Chondrocyte (in vitro differentiated cells): ENCODE data around the gene C15orf62. TPM values are rescaled to one million over a fixed set of nuclear protein-coding genes. Genes with fewer than 3 reads are reported as not detected.

Experiments used
- DNase-seq: peaks from one replicate; pipeline ENCODE4 v3.0.0; 2021; ENCODE audit warnings: mixed read lengths, low spot score
- H3K27ac Mint-ChIP-seq: one replicate; pipeline ENCODE4 v1.8.0; 2021; ENCODE audit warnings: mild to moderate bottlenecking, moderate library complexity, mixed read lengths; ENCODE audit not compliant: unreplicated experiment
- H3K27me3 Mint-ChIP-seq: 2 replicates; pipeline ENCODE4 v1.8.0; 2021; ENCODE audit warnings: low read depth, mixed read lengths
- H3K36me3 Mint-ChIP-seq: 2 replicates; pipeline ENCODE4 v1.8.0; 2021; ENCODE audit warnings: low read depth, mixed read lengths
- H3K4me1 Mint-ChIP-seq: 2 replicates; pipeline ENCODE4 v1.8.0; 2021; ENCODE audit warnings: low read depth, mild to moderate bottlenecking, mixed read lengths
- H3K4me3 Mint-ChIP-seq: one replicate; pipeline ENCODE4 v1.8.0; 2021; ENCODE audit warnings: mild to moderate bottlenecking, moderate library complexity, mixed read lengths; ENCODE audit not compliant: unreplicated experiment
- H3K9me3 Mint-ChIP-seq: 2 replicates; pipeline ENCODE4 v1.8.0; 2021; ENCODE audit warnings: low read depth, mixed read lengths
- total RNA-seq: library from RNA; stranded (reverse); gene quantifications from 3 replicates; pipeline ENCODE4 v1.2.1, GENCODE V29; 2021
- TF ChIP-seq, protein P1 (sequence below): fragments of 200-600 bp; sonication (generic); IDR thresholded peaks from 2 replicates; pipeline ENCODE4 v1.5.0; 2021; ENCODE audit warnings: antibody characterized with exemption, mild to moderate bottlenecking, moderate library complexity

C15orf62 gene
- total RNA-seq, 1 donor from 2014 or later: 0.12 TPM

DNA sequence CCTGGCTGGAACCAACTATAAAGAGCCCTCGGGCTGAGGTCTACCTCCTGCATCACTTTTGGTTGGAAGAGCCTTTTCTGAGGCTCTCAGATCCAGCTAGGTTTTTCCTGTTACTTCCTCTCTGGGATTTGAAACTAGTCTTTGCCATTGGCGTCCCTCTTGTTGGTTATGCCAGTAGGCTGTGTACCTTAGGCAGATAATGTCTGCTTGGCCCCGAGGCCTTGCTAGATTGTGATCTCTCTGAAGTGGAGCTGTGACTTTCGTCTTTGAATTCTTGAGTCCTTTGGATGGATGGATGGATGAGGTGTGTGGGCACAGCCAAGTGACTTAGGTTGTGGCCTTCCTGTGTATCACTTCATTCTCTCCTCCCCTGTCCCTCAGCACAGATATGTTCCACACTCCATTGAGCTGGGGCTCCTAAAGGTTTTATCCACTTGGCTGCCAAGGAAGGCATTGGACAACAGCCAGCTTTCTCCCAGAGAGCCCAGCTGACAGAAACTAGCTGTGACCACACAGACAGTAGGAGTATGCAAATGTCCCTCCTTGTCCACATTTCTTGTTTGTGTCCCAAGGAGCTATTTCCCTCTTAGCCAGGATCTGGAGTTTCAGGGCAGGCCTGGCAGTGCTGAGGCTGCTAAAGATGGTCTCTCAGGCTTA, 45.4 kb downstream of the C15orf62 start:
- Mint-ChIP-seq H3K4me3 (no peak overlapping the region), H3K27me3 (peaks cover 1% of the 10 kb centered on the region), H3K4me1 (peaks cover 4% of the 10 kb centered on the region), H3K27ac (no peak overlapping the region), H3K36me3 (peaks cover 13% of the 10 kb centered on the region), H3K9me3 (no peaks in the 10 kb centered on the region)
- no peak for DNase-seq
- TF ChIP-seq, protein P1, sequence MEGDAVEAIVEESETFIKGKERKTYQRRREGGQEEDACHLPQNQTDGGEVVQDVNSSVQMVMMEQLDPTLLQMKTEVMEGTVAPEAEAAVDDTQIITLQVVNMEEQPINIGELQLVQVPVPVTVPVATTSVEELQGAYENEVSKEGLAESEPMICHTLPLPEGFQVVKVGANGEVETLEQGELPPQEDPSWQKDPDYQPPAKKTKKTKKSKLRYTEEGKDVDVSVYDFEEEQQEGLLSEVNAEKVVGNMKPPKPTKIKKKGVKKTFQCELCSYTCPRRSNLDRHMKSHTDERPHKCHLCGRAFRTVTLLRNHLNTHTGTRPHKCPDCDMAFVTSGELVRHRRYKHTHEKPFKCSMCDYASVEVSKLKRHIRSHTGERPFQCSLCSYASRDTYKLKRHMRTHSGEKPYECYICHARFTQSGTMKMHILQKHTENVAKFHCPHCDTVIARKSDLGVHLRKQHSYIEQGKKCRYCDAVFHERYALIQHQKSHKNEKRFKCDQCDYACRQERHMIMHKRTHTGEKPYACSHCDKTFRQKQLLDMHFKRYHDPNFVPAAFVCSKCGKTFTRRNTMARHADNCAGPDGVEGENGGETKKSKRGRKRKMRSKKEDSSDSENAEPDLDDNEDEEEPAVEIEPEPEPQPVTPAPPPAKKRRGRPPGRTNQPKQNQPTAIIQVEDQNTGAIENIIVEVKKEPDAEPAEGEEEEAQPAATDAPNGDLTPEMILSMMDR: no peak

DNA sequence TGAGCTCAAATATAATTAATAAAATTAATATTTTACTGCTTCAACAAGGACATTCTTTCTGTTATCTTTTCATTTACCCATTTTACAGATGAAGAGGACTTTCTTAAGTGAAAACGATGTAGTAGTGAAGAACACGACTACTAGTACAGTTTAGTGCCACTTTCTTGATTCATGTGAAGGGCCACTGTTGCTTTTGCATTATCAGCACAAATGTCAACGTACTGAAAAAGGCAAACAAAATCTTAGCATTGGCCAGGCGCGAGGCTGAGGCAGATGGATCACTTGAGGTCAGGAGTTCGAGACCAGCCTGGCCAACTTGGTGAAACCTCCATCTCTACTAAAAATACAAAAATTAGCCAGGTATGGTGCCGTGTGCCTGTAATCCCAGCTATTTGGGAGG, 49.3 kb downstream of the C15orf62 start:
- TF ChIP-seq, protein P1: no peak
- no peak for DNase-seq
- peaks cover 4% of the 10 kb centered on the region for H3K36me3 Mint-ChIP-seq
- no peaks in the 10 kb centered on the region for H3K9me3 Mint-ChIP-seq
- H3K27me3 Mint-ChIP-seq: peaks cover 1% of the 10 kb centered on the region
- H3K4me3 Mint-ChIP-seq: no peak overlapping the region
- H3K4me1 Mint-ChIP-seq: peaks cover 4% of the 10 kb centered on the region
- no peak overlapping the region for H3K27ac Mint-ChIP-seq

DNA sequence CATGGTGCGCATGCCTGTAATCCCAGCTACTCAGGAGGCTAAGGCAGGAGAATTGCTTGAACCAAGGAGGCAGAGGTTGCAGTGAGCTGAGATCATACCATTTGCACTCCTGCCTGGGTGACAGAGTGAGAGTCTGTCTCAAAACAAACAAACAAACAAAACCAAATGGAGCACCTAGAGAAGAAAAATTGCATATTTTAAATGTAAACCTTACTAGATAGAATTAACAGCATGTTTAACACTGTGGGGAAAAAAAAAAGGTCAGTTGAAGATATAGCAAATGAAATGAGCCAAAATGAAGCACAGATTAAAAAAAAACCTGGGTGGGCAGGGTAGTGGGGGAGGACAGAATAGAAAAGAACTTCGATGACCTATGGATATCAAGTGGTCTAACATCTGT, 51.4 kb downstream of the C15orf62 start:
- peaks cover 1% of the 10 kb centered on the region for H3K27me3 Mint-ChIP-seq
- H3K36me3 Mint-ChIP-seq: no peaks in the 10 kb centered on the region
- no peak overlapping the region for H3K27ac Mint-ChIP-seq
- H3K4me1 Mint-ChIP-seq: peaks cover 3% of the 10 kb centered on the region
- no peak for DNase-seq
- no peaks in the 10 kb centered on the region for H3K9me3 Mint-ChIP-seq
- no peak overlapping the region for H3K4me3 Mint-ChIP-seq
- TF ChIP-seq, protein P1: no peak

Other genes starting within 250 kb of the C15orf62 start
- gene CCDC32, start 204.9 kb upstream of the C15orf62 start, total RNA-seq: 16.7 to 22.5 TPM (median 21.2 TPM) in 3 replicates
- gene RPUSD2, start 200.7 kb upstream of the C15orf62 start, total RNA-seq: 7.7 to 10.9 TPM (median 10.2 TPM) in 3 replicates
- gene KNL1, start 175.7 kb upstream of the C15orf62 start, total RNA-seq: 4.7 to 6.0 TPM (median 5.5 TPM) in 3 replicates
- 6.9 to 13.0 TPM (median 9.4 TPM) in 3 replicates for gene RAD51, start 74.8 kb upstream of the C15orf62 start, total RNA-seq
- 27.5 to 30.1 TPM (median 28.8 TPM) in 3 replicates for gene RMDN3, start 14.7 kb upstream of the C15orf62 start, total RNA-seq
- gene GCHFR, start 5.9 kb upstream of the C15orf62 start, total RNA-seq: 1.6 to 2.4 TPM (median 1.9 TPM) in 3 replicates
- 15.5 to 22.5 TPM (median 15.8 TPM) in 3 replicates for gene ZFYVE19, start 37.1 kb downstream of the C15orf62 start, total RNA-seq
- gene DNAJC17, start 37.5 kb downstream of the C15orf62 start, total RNA-seq: 26.4 to 31.8 TPM (median 29.1 TPM) in 3 replicates
- gene PPP1R14D, start 58.7 kb downstream of the C15orf62 start, total RNA-seq: not detected in 3 replicates
- gene SPINT1, start 74.1 kb downstream of the C15orf62 start, total RNA-seq: 0.87 to 2.0 TPM (median 0.87 TPM) in 3 replicates
- gene RHOV, start 104.3 kb downstream of the C15orf62 start, total RNA-seq: 0.12 to 0.31 TPM in 2 of 3 replicates, not detected in the other
- gene VPS18, start 124.5 kb downstream of the C15orf62 start, total RNA-seq: 29.4 to 35.6 TPM (median 33.0 TPM) in 3 replicates
- 0.36 to 0.45 TPM in 2 of 3 replicates, not detected in the other for gene DLL4, start 159.4 kb downstream of the C15orf62 start, total RNA-seq
- 2.8 to 78.5 TPM (median 77.6 TPM) in 3 replicates for gene CHAC1, start 183.5 kb downstream of the C15orf62 start, total RNA-seq